Mesendoderm (in vitro differentiated cells): ENCODE data around the gene DENND2D.

Source experiments
- DNase-seq: peaks from one replicate; pipeline ENCODE4 v3.0.0; 2013
- H2AK5ac ChIP-seq: 2 replicates; pipeline ENCODE4 v1.6.1; 2013; ENCODE audit warnings: low read length, inconsistent platforms
- H2BK120ac ChIP-seq: 2 replicates; pipeline ENCODE4 v1.6.1; 2013; ENCODE audit warnings: low read depth, mild to moderate bottlenecking, low read length, moderate library complexity, mixed read lengths
- H2BK15ac ChIP-seq: replicated peaks from 2 replicates; pipeline ENCODE4 v1.6.1; 2013; ENCODE audit warnings: low read depth, mild to moderate bottlenecking, moderate library complexity
- H2BK5ac ChIP-seq: 2 replicates; pipeline ENCODE4 v1.6.1; 2013; ENCODE audit warnings: low read length, inconsistent platforms
- H3K18ac ChIP-seq: 2 replicates; pipeline ENCODE4 v1.6.1; 2013; ENCODE audit warnings: mild to moderate bottlenecking, low read length, mixed read lengths
- H3K23ac ChIP-seq: one replicate; pipeline ENCODE4 v1.6.1; 2013; ENCODE audit warnings: low read length
- H3K27ac ChIP-seq: 2 replicates; pipeline ENCODE4 v1.5.1; 2013; ENCODE audit warnings: low read depth, mild to moderate bottlenecking, inconsistent platforms, low read length, moderate library complexity
- H3K27me3 ChIP-seq: 2 replicates; pipeline ENCODE4 v1.6.1; 2013; ENCODE audit warnings: low read length, control low read depth, mild to moderate bottlenecking, inconsistent platforms; ENCODE audit not compliant: insufficient read depth, poor library complexity
- H3K36me3 ChIP-seq: 2 replicates; pipeline ENCODE4 v1.6.1; 2013; ENCODE audit warnings: low read length, inconsistent platforms; ENCODE audit not compliant: control insufficient read depth, insufficient read depth
- H3K4ac ChIP-seq: one replicate; pipeline ENCODE4 v1.6.1; 2013; ENCODE audit warnings: low read depth, mild to moderate bottlenecking, low read length, moderate library complexity
- H3K4me1 ChIP-seq: 2 replicates; pipeline ENCODE4 v1.6.1; 2013; ENCODE audit warnings: low read depth, low read length, inconsistent platforms; ENCODE audit not compliant: control insufficient read depth
- H3K4me2 ChIP-seq: 2 replicates; pipeline ENCODE4 v1.6.1; 2013; ENCODE audit warnings: low read length
- H3K4me3 ChIP-seq: 2 replicates; pipeline ENCODE4 v1.5.1; 2013; ENCODE audit warnings: mild to moderate bottlenecking, low read length
- H3K56ac ChIP-seq: one replicate; pipeline ENCODE4 v1.6.1; 2013; ENCODE audit warnings: low read length
- H3K79me1 ChIP-seq: 2 replicates; pipeline ENCODE4 v1.6.1; 2013; ENCODE audit warnings: low read length, inconsistent platforms
- H3K79me2 ChIP-seq: 2 replicates; pipeline ENCODE4 v1.6.1; 2013; ENCODE audit warnings: mild to moderate bottlenecking, low read length; ENCODE audit not compliant: control insufficient read depth, insufficient read depth
- H3K9ac ChIP-seq: 2 replicates; pipeline ENCODE4 v1.6.1; 2013; ENCODE audit warnings: low read length, inconsistent platforms
- H4K5ac ChIP-seq: one replicate; pipeline ENCODE4 v1.6.1; 2013; ENCODE audit warnings: low read length
- H4K8ac ChIP-seq: one replicate; pipeline ENCODE4 v1.6.1; 2013; ENCODE audit warnings: low read depth, mild to moderate bottlenecking, control low read depth, low read length, moderate library complexity
- WGBS: extraction: QIAGEN DNeasy Blood & Tissue Kit; methylation state at CpG from one replicate; pipeline ENCODE4 v1.1.7; 2013; ENCODE audit warnings: low lambda C conversion rate, missing lambda C conversion rate; ENCODE audit not compliant: insufficient coverage; ENCODE audit errors: extremely low coverage; 5-methylcytosine and 5-hydroxymethylcytosine counted together

The DENND2D gene

GRCh38 chr1:111193712-111194480, 6.5 kb downstream of the DENND2D start:
- Histone ChIP-seq H2BK120ac (no peak overlapping the region), H3K4ac (no peak overlapping the region), H3K27ac (no peak overlapping the region), H4K8ac (no peak overlapping the region), H3K79me2 (no peaks in the 10 kb centered on the region), H2BK5ac (no peak overlapping the region), H3K36me3 (no peaks in the 10 kb centered on the region), H3K56ac (no peak overlapping the region), H3K4me3 (no peak overlapping the region), H3K9ac (no peak overlapping the region), H2BK15ac (no peak overlapping the region), H3K23ac (no peak overlapping the region), H3K79me1 (no peaks in the 10 kb centered on the region), H3K27me3 (no peaks in the 10 kb centered on the region), H2AK5ac (no peak overlapping the region), H3K18ac (no peak overlapping the region), H3K4me2 (no peak overlapping the region), H3K4me1 (peaks cover 3% of the 10 kb centered on the region), H4K5ac (no peak overlapping the region)
- no peak for DNase-seq
- WGBS, result no CpG with 5 or more reads among the region's 3 CpGs

DNA sequence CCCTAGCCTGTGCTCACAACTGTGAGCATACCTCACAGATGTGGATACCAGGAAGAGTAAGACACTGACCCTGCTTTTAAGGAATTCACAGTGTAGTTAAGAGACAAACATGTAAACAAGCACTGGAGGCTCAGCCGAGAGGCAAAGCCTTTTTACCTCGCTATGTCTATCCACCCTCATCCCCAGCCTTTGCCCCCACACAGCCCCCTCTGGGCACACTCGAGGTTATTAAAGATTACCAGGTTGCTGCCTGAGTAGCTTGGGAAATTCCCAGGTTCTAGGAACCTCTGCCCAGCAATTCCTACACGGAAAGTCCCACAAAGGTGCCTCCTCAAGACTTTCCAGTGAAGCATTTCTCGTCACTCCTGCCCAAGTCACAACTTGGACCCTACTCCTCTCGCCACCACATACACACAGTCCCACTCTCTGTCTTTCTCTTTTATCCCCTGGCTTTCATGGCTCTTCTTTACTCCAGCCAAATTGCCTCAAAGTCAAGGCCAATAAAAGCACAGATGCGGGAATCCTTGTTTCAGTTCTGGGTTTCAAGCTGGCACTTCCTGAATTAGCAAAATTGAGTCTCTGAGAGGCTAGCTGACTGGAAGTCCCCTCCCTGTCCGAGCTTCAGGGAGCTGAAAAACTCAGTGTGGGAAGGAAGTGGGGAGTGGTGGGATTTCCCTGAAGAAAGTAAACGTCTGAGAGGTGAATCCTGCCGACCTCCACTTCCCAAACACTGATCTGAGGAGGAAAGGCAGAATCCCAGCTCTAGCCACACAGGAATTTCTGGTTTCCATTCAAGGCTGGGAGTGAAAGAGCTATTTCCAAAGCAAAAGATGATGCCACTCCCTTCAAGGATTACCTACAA, 7.6 kb downstream of the DENND2D start:
- Histone ChIP-seq H3K79me2 (no peaks in the 10 kb centered on the region), H2BK15ac (no peak overlapping the region), H3K4ac (no peak overlapping the region), H3K4me1 (peaks cover 3% of the 10 kb centered on the region), H3K4me3 (no peak overlapping the region), H3K79me1 (no peaks in the 10 kb centered on the region), H2BK120ac (no peak overlapping the region), H2BK5ac (no peak overlapping the region), H3K27ac (no peak overlapping the region), H3K27me3 (no peaks in the 10 kb centered on the region), H3K56ac (peak overlapping the region; percentile 46), H4K5ac (no peak overlapping the region), H2AK5ac (no peak overlapping the region), H3K36me3 (no peaks in the 10 kb centered on the region), H3K23ac (no peak overlapping the region), H3K9ac (no peak overlapping the region), H3K4me2 (no peak overlapping the region), H4K8ac (no peak overlapping the region), H3K18ac (no peak overlapping the region)
- peak; percentile 57 for DNase-seq
- no CpG with 5 or more reads among the region's 10 CpGs for WGBS

DNA sequence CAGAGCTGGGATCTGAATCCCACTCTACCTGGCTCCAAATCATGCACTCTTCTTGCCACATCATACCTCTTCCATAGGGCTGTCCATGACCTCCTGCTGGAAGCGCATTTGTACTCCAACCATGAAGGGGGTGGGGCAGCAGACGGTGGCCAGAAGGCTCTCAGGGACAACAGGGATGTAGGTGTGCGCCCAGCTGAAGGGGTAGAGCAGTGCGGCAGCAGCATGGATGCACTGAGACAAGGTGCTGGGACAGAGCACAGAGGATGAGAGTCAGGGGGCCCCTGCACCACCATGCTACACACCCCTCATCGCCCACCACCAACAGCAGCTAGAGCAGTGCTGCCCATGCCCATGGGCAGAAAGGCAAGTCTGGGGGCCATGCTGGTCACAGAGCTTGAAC, 8.4 kb downstream of the DENND2D start:
- H2BK120ac ChIP-seq, result no peak overlapping the region
- H3K27me3 ChIP-seq, result no peaks in the 10 kb centered on the region
- H3K9ac ChIP-seq, result no peak overlapping the region
- no peak overlapping the region for H3K23ac ChIP-seq
- no CpG with 5 or more reads among the region's 5 CpGs for WGBS
- no peak overlapping the region for H3K18ac ChIP-seq
- H3K56ac ChIP-seq, result no peak overlapping the region
- peaks cover 3% of the 10 kb centered on the region for H3K4me1 ChIP-seq
- H3K4me2 ChIP-seq, result no peak overlapping the region
- H2AK5ac ChIP-seq, result no peak overlapping the region
- H2BK5ac ChIP-seq, result no peak overlapping the region
- no peak overlapping the region for H3K27ac ChIP-seq
- DNase-seq, result no peak
- H3K79me1 ChIP-seq, result no peaks in the 10 kb centered on the region
- no peak overlapping the region for H4K5ac ChIP-seq
- H4K8ac ChIP-seq, result no peak overlapping the region
- no peaks in the 10 kb centered on the region for H3K36me3 ChIP-seq
- no peak overlapping the region for H3K4me3 ChIP-seq
- H3K4ac ChIP-seq, result no peak overlapping the region
- H2BK15ac ChIP-seq, result no peak overlapping the region
- no peaks in the 10 kb centered on the region for H3K79me2 ChIP-seq

- no peak overlapping the region for H3K4me2 ChIP-seq
- H3K4ac ChIP-seq, result no peak overlapping the region
- H2AK5ac ChIP-seq, result no peak overlapping the region
- H3K23ac ChIP-seq, result no peak overlapping the region
- DNase-seq, result no peak
- H3K56ac ChIP-seq, result no peak overlapping the region
- H3K9ac ChIP-seq, result no peak overlapping the region
- no peak overlapping the region for H3K18ac ChIP-seq
- no peak overlapping the region for H2BK15ac ChIP-seq
- H4K8ac ChIP-seq, result no peak overlapping the region
- H3K36me3 ChIP-seq, result peaks cover 3% of the 10 kb centered on the region
- H4K5ac ChIP-seq, result no peak overlapping the region
- H3K79me2 ChIP-seq, result no peaks in the 10 kb centered on the region
- H2BK5ac ChIP-seq, result no peak overlapping the region
- no peak overlapping the region for H3K27ac ChIP-seq
- H3K27me3 ChIP-seq, result no peaks in the 10 kb centered on the region
- H2BK120ac ChIP-seq, result no peak overlapping the region
- no peaks in the 10 kb centered on the region for H3K79me1 ChIP-seq
- H3K4me3 ChIP-seq, result no peak overlapping the region
- peaks cover 3% of the 10 kb centered on the region for H3K4me1 ChIP-seq
- WGBS, result no CpG with 5 or more reads among the region's 3 CpGs
Measured at GRCh38 chr1:111191496-111191895, 8.9 kb downstream of the DENND2D start.

- Histone ChIP-seq H3K23ac (no peak overlapping the region), H2AK5ac (no peak overlapping the region), H2BK5ac (no peak overlapping the region), H4K5ac (no peak overlapping the region), H3K18ac (no peak overlapping the region), H2BK120ac (no peak overlapping the region), H3K4me1 (peaks cover 3% of the 10 kb centered on the region), H3K56ac (no peak overlapping the region), H3K4me3 (no peak overlapping the region), H3K27me3 (no peaks in the 10 kb centered on the region), H3K9ac (no peak overlapping the region), H4K8ac (no peak overlapping the region), H3K79me1 (no peaks in the 10 kb centered on the region), H3K4ac (no peak overlapping the region), H3K79me2 (no peaks in the 10 kb centered on the region), H3K4me2 (no peak overlapping the region), H3K27ac (no peak overlapping the region), H2BK15ac (no peak overlapping the region), H3K36me3 (peaks cover 3% of the 10 kb centered on the region)
- DNase-seq, result no peak
- WGBS, result no CpG with 5 or more reads among the region's 2 CpGs
Measured at GRCh38 chr1:111190931-111191451, 9.5 kb downstream of the DENND2D start.
